ENCODE data around the gene SPAG17.

DNA sequence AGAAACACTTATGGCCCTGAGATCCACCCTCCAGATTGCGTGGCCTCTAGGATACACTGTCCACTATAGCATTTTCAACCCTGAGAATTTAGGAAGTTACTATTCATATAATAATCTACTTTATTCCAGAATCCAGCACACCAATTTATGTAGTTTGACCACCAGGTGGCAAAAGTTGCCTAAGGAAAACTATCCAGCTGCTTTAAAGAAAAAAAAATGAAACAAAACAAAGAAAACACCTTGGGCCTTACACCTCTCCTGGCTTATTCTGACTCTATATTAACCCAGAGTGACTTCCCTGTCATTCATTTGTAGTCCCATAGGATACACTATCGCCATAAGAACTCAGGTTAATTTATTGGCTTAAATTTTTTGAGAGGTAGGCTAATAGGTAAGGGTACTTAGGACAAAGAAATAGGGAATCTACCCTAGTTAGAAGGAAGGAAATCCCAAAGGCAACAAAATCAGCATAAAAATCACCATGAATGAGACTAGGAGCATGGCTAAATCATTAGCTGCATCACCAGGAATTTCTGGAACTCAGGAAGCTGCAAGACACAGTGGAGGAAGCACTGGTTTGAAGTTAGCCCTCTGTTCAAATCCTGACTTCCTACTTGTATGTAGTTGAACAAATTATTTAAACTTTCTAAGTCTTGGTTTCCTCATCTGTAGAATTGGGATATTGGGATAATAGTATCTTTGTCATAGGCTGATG is 107.5 kb downstream of the SPAG17 start:
- TF ChIP-seq, protein P1, sequence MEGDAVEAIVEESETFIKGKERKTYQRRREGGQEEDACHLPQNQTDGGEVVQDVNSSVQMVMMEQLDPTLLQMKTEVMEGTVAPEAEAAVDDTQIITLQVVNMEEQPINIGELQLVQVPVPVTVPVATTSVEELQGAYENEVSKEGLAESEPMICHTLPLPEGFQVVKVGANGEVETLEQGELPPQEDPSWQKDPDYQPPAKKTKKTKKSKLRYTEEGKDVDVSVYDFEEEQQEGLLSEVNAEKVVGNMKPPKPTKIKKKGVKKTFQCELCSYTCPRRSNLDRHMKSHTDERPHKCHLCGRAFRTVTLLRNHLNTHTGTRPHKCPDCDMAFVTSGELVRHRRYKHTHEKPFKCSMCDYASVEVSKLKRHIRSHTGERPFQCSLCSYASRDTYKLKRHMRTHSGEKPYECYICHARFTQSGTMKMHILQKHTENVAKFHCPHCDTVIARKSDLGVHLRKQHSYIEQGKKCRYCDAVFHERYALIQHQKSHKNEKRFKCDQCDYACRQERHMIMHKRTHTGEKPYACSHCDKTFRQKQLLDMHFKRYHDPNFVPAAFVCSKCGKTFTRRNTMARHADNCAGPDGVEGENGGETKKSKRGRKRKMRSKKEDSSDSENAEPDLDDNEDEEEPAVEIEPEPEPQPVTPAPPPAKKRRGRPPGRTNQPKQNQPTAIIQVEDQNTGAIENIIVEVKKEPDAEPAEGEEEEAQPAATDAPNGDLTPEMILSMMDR (IDR thresholded peaks at IDR 0.05) = peak in 3 of 6 experiments; percentile 10 to 44 (median 38)
- no peak for TF ChIP-seq POLR2AphosphoS5 (IDR thresholded peaks at IDR 0.05)
- no peak for TF ChIP-seq POLR2A (IDR thresholded peaks at IDR 0.05)
- TF ChIP-seq EP300 (IDR thresholded peaks at IDR 0.05) = no peak
